SW 1271 (cell line): Measurements from ENCODE around the gene FADS1.

Experiments
- DNase-seq, 2 experiments: peaks; one replicate each; lab custom pipeline; 2025; lab: John Stamatoyannopoulos, UW

Gene FADS1

GRCh38 chr11:61776561-61777075 is 40.2 kb downstream of the FADS1 start:
- peak; percentile 27 to 46 for DNase-seq

GRCh38 chr11:61775606-61776554 is 40.9 kb downstream of the FADS1 start:
- DNase-seq, result no peak

- DNase-seq, result no peak
Observed at GRCh38 chr11:61775106-61775505, 41.7 kb downstream of the FADS1 start.

GRCh38 chr11:61774411-61774810 is 42.4 kb downstream of the FADS1 start:
- no peak for DNase-seq

GRCh38 chr11:61773809-61774208 is 43.0 kb downstream of the FADS1 start:
- no peak for DNase-seq

- DNase-seq, result no peak
Observed at GRCh38 chr11:61773356-61773755, 43.4 kb downstream of the FADS1 start.

GRCh38 chr11:61771985-61772455 is 44.8 kb downstream of the FADS1 start:
- no peak for DNase-seq

- DNase-seq, result no peak
Observed at GRCh38 chr11:61771195-61771894, 45.5 kb downstream of the FADS1 start.

- DNase-seq, result no peak
Observed at GRCh38 chr11:61769946-61770683, 46.7 kb downstream of the FADS1 start.

- no peak for DNase-seq
Observed at GRCh38 chr11:61769169-61769920, 47.5 kb downstream of the FADS1 start.

- no peak for DNase-seq
Observed at GRCh38 chr11:61768376-61769076, 48.3 kb downstream of the FADS1 start.

GRCh38 chr11:61766353-61766841 is 50.4 kb downstream of the FADS1 start:
- DNase-seq, result no peak

- DNase-seq, result no peak
Observed at GRCh38 chr11:61765550-61766253, 51.1 kb downstream of the FADS1 start.

GRCh38 chr11:61764606-61765260 is 52.1 kb downstream of the FADS1 start:
- no peak for DNase-seq

GRCh38 chr11:61763930-61764605 is 52.7 kb downstream of the FADS1 start:
- no peak for DNase-seq

- no peak for DNase-seq
Observed at GRCh38 chr11:61762798-61763197, 54.0 kb downstream of the FADS1 start.

- no peak for DNase-seq
Observed at GRCh38 chr11:61762223-61762615, 54.6 kb downstream of the FADS1 start.

GRCh38 chr11:61761440-61762222 is 55.2 kb downstream of the FADS1 start:
- no peak for DNase-seq
